Spleen (tissue), 11 donors: ENCODE data around the gene SLC8A2. TPM values are rescaled to one million over a fixed set of nuclear protein-coding genes. Genes with fewer than 3 reads are reported as not detected.

ENCODE experiments used
- DNase-seq: peaks from one replicate; pipeline ENCODE4 v3.0.0-alpha.2; 2020
- H3K27ac ChIP-seq, 8 donors: fragments of 200-600 bp; sonication (generic) in 7 of 8; 1 replicate in 4 of 8; 2 replicates in 4 of 8; pipeline versions ENCODE4 v1.5.0 to v1.8.0; 2016 to 2021; ENCODE audit warnings: inconsistent platforms in 4 of 8, mild to moderate bottlenecking in 4 of 8, moderate library complexity in 1 of 8
- H3K27me3 ChIP-seq, 7 donors: fragments of 200-600 bp; sonication (generic) in 6 of 7; replicated peaks in 1 of 7; 1 replicate in 4 of 7; 2 replicates in 3 of 7; pipeline versions ENCODE4 v1.5.0 to v1.8.0; 2016 to 2021; ENCODE audit warnings: inconsistent platforms in 3 of 7, mild to moderate bottlenecking in 1 of 7
- H3K36me3 ChIP-seq, 6 donors: fragments of 200-600 bp; sonication (generic) in 5 of 6; 1 replicate in 4 of 6; 2 replicates in 2 of 6; pipeline versions ENCODE4 v1.5.0 to v1.8.0; 2016 to 2021; ENCODE audit warnings: inconsistent platforms in 2 of 6
- H3K4me1 ChIP-seq, 6 donors: fragments of 200-600 bp; sonication (generic) in 5 of 6; 1 replicate in 3 of 6; 2 replicates in 3 of 6; pipeline versions ENCODE4 v1.5.0 to v1.8.0; 2016 to 2021; ENCODE audit warnings: inconsistent platforms in 3 of 6
- H3K4me3 ChIP-seq, 8 donors: fragments of 200-600 bp; sonication (generic) in 7 of 8; 1 replicate in 4 of 8; 2 replicates in 4 of 8; pipeline versions ENCODE4 v1.5.0 to v1.8.0; 2016 to 2021; ENCODE audit warnings: inconsistent platforms in 4 of 8, mild to moderate bottlenecking in 4 of 8, moderate library complexity in 2 of 8
- H3K9me3 ChIP-seq, 8 donors: fragments of 200-600 bp; sonication (generic) in 7 of 8; 1 replicate in 4 of 8; 2 replicates in 4 of 8; pipeline versions ENCODE4 v1.5.0 to v1.8.0; 2016 to 2021; ENCODE audit warnings: inconsistent platforms in 4 of 8
- CTCF ChIP-seq, 11 experiments: fragments of 200-600 bp in 7 of 11; fragments of 450-650 bp in 4 of 11; sonication (generic) in 4 of 11; IDR thresholded peaks in 8 of 11; conservative IDR thresholded peaks in 3 of 11; 1 replicate in 7 of 11; 2 replicates in 4 of 11; pipeline versions ENCODE4 v1.4.0 to v1.8.0; 2016 to 2021; ENCODE audit warnings: antibody characterized with exemption in 11 of 11, inconsistent platforms in 4 of 11, mild to moderate bottlenecking in 1 of 11
- POLR2A ChIP-seq, 3 donors: fragments of 450-650 bp; IDR thresholded peaks; one replicate each; pipeline ENCODE4 v1.5.1; 2017; ENCODE audit warnings: antibody characterized with exemption in 3 of 3, mild to moderate bottlenecking in 1 of 3
- POLR2AphosphoS5 ChIP-seq, 3 donors: sonication (generic); formaldehyde crosslinking; IDR thresholded peaks; one replicate each; pipeline ENCODE4 v1.5.1; 2017; ENCODE audit warnings: antibody characterized with exemption in 3 of 3
- WGBS, 5 donors: extraction: QIAGEN DNeasy Blood & Tissue Kit in 3 of 5; methylation state at CpG; one replicate each; pipeline versions ENCODE4 v1.1.5 to v1.1.7; 2013 to 2018; 5-methylcytosine and 5-hydroxymethylcytosine counted together
- intact Hi-C: fragments of 100-400 bp; cut with DNase I; formaldehyde crosslinking; loops from one replicate; pipeline ENCODE4 v1.15.0; 2023; ENCODE audit warnings: low total_unique reads
- polyA plus RNA-seq, 3 donors: library from polyadenylated mRNA; stranded (reverse); fragments of 200-250 nt; gene quantifications; one replicate each; pipeline ENCODE4 v1.2.1, GENCODE V29; 2013
- total RNA-seq, 7 donors: library from RNA; depleted of rRNA in 3 of 7; stranded (reverse); fragments of >200 nt in 3 of 7; fragmentation: NEBNext Ultra II Directional in 4 of 7; extraction: Animal tissue kit (Norgen Biotek cat#: 25700) in 4 of 7; gene quantifications; one replicate each; pipeline versions ENCODE4 v1.1.0 to v1.2.1, GENCODE V29; 2016 to 2021
- donor health status: healthy with polysubstance abuse.
- donor health status: DM: no; HTN: no; CAD: no; lungs with moderate emphysema.
- donor health status: DM: no; HTN: no; CAD: no.
- donor health status: Bipolar disorder and iron deficiency.
- donor health status: healthy.
- donor health status: DM: no; HTN: no; CAD: no.
- donor health status: DM: yes; HTN: yes; CAD: no.

Gene SLC8A2
- total and polyA plus RNA-seq, 10 donors, result 0.02 to 0.19 TPM; not detected in 8

GRCh38 chr19:47443331-47443730 is 28.4 kb downstream of the SLC8A2 start:
- intact Hi-C loops, result no loop called here
- Histone ChIP-seq H3K4me3 (no peak overlapping the region), H3K4me1 (peaks cover 22 to 43% (median 39%) of the 10 kb centered on the region in 6 donors), H3K9me3 (peaks cover 0 to 12% (median 0%) of the 10 kb centered on the region in 8 donors), H3K27ac (no peak overlapping the region), H3K27me3 (peaks cover 5 to 98% (median 70%) of the 10 kb centered on the region in 7 donors), H3K36me3 (no peaks in the 10 kb centered on the region)
- TF ChIP-seq POLR2AphosphoS5 (IDR thresholded peaks at IDR 0.05) (no peak), POLR2A (IDR thresholded peaks at IDR 0.05) (no peak), CTCF (IDR thresholded peaks at IDR 0.05 in 8 of 11, conservative IDR thresholded peaks at IDR 0.05 in 3 of 11) (no peak)
- DNase-seq, result no peak
- 55 to 63% (median 59%) methylated on average over 12 of the region's 12 CpGs for WGBS, 5 donors

- Histone ChIP-seq H3K27me3 (peaks cover 0 to 97% (median 47%) of the 10 kb centered on the region in 7 donors), H3K4me3 (no peak overlapping the region), H3K27ac (no peak overlapping the region), H3K9me3 (no peaks in the 10 kb centered on the region), H3K4me1 (peaks cover 0 to 8% (median 5%) of the 10 kb centered on the region in 6 donors), H3K36me3 (no peaks in the 10 kb centered on the region)
- TF ChIP-seq CTCF (IDR thresholded peaks at IDR 0.05 in 8 of 11, conservative IDR thresholded peaks at IDR 0.05 in 3 of 11), result no peak
- TF ChIP-seq POLR2AphosphoS5 (IDR thresholded peaks at IDR 0.05), result no peak
- TF ChIP-seq POLR2A (IDR thresholded peaks at IDR 0.05), result no peak
- intact Hi-C loops, result no loop called here
- 28 to 38% (median 33%) methylated on average over 3 to 5 of the region's 5 CpGs for WGBS, 5 donors
- DNase-seq, result no peak
These were observed 32.9 kb downstream of the SLC8A2 start for GRCh38 chr19:47438793-47439220.

GRCh38 chr19:47437500-47437899 is 34.2 kb downstream of the SLC8A2 start:
- DNase-seq, result no peak
- Histone ChIP-seq H3K9me3 (no peaks in the 10 kb centered on the region), H3K36me3 (no peaks in the 10 kb centered on the region), H3K27me3 (peaks cover 0 to 97% (median 40%) of the 10 kb centered on the region in 7 donors), H3K4me3 (no peak overlapping the region), H3K4me1 (peaks cover 0 to 8% (median 5%) of the 10 kb centered on the region in 6 donors), H3K27ac (no peak overlapping the region)
- TF ChIP-seq CTCF (IDR thresholded peaks at IDR 0.05 in 8 of 11, conservative IDR thresholded peaks at IDR 0.05 in 3 of 11), result no peak
- TF ChIP-seq POLR2A (IDR thresholded peaks at IDR 0.05), result no peak
- no peak for TF ChIP-seq POLR2AphosphoS5 (IDR thresholded peaks at IDR 0.05)
- WGBS, 5 donors, result 36 to 41% (median 39%) methylated on average over 12 of the region's 12 CpGs
- intact Hi-C loops, result loop anchor here (2.0 kb wide), 1 partner anchor 261 kb away; no protein-coding TSS in a partner anchor

- H3K27me3 ChIP-seq, result peaks cover 0 to 97% (median 43%) of the 10 kb centered on the region in 7 donors
- no peak overlapping the region for H3K4me3 ChIP-seq
- peaks cover 0 to 8% (median 5%) of the 10 kb centered on the region in 6 donors for H3K4me1 ChIP-seq
- intact Hi-C loops, result loop anchor here (2.0 kb wide), 1 partner anchor 262 kb away; no protein-coding TSS in a partner anchor
- 37 to 41% (median 38%) methylated on average over 15 to 17 of the region's 17 CpGs for WGBS, 5 donors
- H3K9me3 ChIP-seq, result no peaks in the 10 kb centered on the region
- no peaks in the 10 kb centered on the region for H3K36me3 ChIP-seq
- no peak overlapping the region for H3K27ac ChIP-seq
- TF ChIP-seq POLR2A (IDR thresholded peaks at IDR 0.05) (no peak), CTCF (IDR thresholded peaks at IDR 0.05 in 8 of 11, conservative IDR thresholded peaks at IDR 0.05 in 3 of 11) (peak; percentile 76 to 93 (median 90)), POLR2AphosphoS5 (IDR thresholded peaks at IDR 0.05) (peak in 1 of 3 donors; percentile 24)
- DNase-seq, result peak; percentile 94
These were observed 34.8 kb downstream of the SLC8A2 start for GRCh38 chr19:47436712-47437401.
